Endothelial cell of umbilical vein (primary cell): ENCODE data around the gene AHRR.
A peak's percentile ranks its signal among the peaks of the same experiment; 100 is the strongest.

Source experiments
- EZH2 ChIP-seq: IDR thresholded peaks from 2 replicates; pipeline ENCODE4 v1.6.1; 2012; ENCODE audit warnings: borderline replicate concordance, low read depth, mild to moderate bottlenecking, moderate library complexity, low read length, inconsistent platforms; ENCODE audit not compliant: severe bottlenecking
- JUN ChIP-seq: IDR thresholded peaks from 2 replicates; pipeline ENCODE4 v1.6.1; 2011; ENCODE audit warnings: borderline replicate concordance, low read depth; ENCODE audit not compliant: insufficient read length, insufficient read depth
- MYC ChIP-seq: IDR thresholded peaks from one replicate; pipeline ENCODE4 v1.6.1; 2011; ENCODE audit warnings: mild to moderate bottlenecking, low read depth, low read length
- POLR2A ChIP-seq: IDR thresholded peaks from 2 replicates; pipeline ENCODE4 v1.6.1; 2012; ENCODE audit warnings: low read depth, mild to moderate bottlenecking, control low read depth, low read length
- POLR2AphosphoS5 ChIP-seq: IDR thresholded peaks from 2 replicates; pipeline ENCODE4 v1.6.1; 2012; ENCODE audit warnings: low read depth, mild to moderate bottlenecking, control low read depth, low read length, moderate library complexity; ENCODE audit not compliant: insufficient read depth
- TF ChIP-seq, protein P1 (sequence below), 2 donors: IDR thresholded peaks; 1 replicate in 1 of 2; 2 replicates in 1 of 2; pipeline ENCODE4 v1.5.1; 2011; ENCODE audit warnings: low read length in 2 of 2, mild to moderate bottlenecking in 2 of 2, moderate library complexity in 2 of 2, control low read depth in 1 of 2, inconsistent platforms in 1 of 2, low read depth in 1 of 2; ENCODE audit not compliant: insufficient read depth in 1 of 2; ENCODE audit errors: extremely low read depth in 1 of 2

DNA sequence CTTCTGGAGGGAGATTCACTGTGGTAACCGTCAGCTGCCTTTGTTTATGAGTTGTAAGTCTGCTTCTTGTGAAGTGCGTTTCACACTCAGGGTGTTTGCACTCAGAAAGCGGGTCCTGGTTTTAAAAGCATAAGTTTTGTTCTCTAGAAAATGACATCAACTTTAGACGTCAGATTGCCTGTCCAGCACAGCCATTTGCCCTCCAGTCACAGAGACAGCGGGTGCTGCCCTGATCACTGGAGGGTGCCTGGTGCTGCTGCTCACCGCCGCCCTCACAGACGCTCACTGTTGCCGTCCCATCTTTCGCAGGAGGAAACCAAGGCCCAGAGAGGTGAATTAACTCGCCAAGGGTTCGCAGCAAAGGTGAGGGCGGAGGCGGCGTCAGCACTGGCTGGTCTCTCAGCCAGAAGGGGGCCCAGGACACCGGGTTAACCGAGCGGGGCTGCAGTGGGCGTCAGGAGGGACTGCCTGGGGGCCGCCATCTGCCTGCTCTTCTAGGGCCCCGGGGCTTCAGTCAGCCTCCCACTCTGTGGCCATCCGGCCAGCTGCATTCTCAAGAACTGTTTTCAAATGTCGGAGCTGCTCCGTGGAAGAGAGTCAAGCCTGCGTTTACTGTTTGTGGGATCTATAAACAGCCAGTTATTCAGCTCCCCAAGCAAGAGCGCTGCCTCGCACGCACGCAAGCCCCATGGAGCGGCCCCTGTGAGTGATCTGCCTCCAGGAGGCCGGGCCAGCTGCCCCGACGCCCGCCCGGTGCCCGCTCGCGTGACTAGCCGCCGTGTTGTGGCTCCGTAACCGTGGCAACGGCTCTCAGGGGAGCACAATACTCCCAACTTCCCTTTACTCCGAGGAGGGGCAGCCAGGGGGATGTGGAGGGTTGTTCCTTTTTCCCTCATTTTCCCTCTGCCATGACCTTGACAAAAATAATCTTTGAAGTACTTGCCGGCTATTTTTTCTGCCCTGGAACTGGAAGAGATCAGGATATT is 78.1 kb downstream of the AHRR start:
- TF ChIP-seq POLR2A: no peak
- TF ChIP-seq MYC: no peak
- no peak for TF ChIP-seq EZH2
- TF ChIP-seq, protein P1, sequence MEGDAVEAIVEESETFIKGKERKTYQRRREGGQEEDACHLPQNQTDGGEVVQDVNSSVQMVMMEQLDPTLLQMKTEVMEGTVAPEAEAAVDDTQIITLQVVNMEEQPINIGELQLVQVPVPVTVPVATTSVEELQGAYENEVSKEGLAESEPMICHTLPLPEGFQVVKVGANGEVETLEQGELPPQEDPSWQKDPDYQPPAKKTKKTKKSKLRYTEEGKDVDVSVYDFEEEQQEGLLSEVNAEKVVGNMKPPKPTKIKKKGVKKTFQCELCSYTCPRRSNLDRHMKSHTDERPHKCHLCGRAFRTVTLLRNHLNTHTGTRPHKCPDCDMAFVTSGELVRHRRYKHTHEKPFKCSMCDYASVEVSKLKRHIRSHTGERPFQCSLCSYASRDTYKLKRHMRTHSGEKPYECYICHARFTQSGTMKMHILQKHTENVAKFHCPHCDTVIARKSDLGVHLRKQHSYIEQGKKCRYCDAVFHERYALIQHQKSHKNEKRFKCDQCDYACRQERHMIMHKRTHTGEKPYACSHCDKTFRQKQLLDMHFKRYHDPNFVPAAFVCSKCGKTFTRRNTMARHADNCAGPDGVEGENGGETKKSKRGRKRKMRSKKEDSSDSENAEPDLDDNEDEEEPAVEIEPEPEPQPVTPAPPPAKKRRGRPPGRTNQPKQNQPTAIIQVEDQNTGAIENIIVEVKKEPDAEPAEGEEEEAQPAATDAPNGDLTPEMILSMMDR (IDR thresholded peaks at IDR 0.05; ENCODE audit: extremely low read depth in 1 of 2, insufficient read depth in 1 of 2, low read depth in 1 of 2, low read length in 2 of 2): no peak
- TF ChIP-seq JUN: no peak
- peak; percentile 33 for TF ChIP-seq POLR2AphosphoS5
